IPS DF 4.7 (cell line): Measurements from ENCODE around the gene CROT.

Source experiments
- DNase-seq: peaks from one replicate; pipeline ENCODE4 v3.0.0-alpha.2; 2013; ENCODE audit warnings: low spot score; ENCODE audit errors: extremely low read depth

CROT gene

GRCh38 chr7:87413951-87414793 lies 68.7 kb downstream of the CROT start:
- DNase-seq, result no peak

- DNase-seq, result no peak
Observed at GRCh38 chr7:87414794-87415188, 69.3 kb downstream of the CROT start.

- peak; percentile 30 for DNase-seq
Observed at GRCh38 chr7:87416682-87417587, 71.5 kb downstream of the CROT start.

DNA sequence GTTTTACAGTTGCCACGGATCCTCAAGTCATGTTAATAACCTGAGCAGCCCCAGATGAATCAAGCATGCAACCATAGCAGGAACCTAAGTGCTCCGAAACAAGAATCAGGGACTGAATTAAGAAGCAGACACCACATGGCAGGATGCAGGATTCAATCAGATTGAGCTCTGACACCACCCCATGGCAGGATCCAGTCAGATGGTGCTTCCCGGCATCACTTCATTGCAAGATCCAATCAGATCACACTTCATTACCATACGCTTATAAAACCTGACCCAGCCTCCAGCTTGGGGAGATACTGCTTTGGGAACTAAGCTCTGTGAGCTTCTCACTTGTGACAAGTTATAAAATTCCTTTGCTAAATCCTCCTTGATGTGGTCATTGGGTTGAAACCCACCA lies 74.7 kb downstream of the CROT start:
- no peak for DNase-seq

- no peak for DNase-seq
Observed at GRCh38 chr7:87424075-87424474, 78.6 kb downstream of the CROT start.

- DNase-seq, result no peak
Observed at GRCh38 chr7:87426160-87426559, 80.7 kb downstream of the CROT start.

DNA sequence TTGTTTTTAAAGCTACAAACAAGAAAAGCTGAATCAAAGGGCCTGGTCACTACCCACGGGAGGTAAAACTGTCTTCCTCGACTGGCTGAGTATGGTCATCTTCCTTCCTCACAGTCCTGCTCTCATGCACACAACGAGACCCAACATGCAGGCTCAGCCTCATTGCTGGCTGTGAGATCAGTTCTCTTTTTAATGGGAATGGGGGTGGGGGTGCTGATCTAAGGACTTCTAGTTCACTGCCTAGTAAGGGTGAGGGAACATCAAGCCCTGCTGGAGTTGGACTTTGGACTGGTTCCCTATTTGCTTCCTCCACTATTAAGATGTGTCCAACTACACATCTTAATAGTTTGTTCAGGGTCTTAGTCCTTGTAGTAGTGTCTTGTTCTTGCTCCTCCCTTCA lies 81.8 kb downstream of the CROT start:
- no peak for DNase-seq

DNA sequence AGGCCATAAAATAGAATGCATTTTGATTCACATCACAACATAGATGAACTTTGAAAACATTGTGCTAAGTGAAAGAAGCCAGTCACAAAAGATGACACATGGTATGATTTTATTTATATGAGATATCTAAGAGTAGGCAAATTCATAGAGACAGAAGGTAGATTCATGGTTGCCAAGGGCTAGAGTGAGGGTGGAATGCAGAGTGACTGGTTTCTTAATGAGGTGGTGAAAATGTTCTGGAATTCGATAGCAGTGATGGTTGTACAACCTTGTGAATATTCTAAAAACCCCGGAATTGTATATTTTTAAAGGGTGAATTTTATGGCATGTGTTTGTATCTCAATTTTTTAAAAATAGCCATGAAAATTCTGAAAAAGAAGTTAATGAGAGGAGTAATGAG lies 87.1 kb downstream of the CROT start:
- no peak for DNase-seq

DNA sequence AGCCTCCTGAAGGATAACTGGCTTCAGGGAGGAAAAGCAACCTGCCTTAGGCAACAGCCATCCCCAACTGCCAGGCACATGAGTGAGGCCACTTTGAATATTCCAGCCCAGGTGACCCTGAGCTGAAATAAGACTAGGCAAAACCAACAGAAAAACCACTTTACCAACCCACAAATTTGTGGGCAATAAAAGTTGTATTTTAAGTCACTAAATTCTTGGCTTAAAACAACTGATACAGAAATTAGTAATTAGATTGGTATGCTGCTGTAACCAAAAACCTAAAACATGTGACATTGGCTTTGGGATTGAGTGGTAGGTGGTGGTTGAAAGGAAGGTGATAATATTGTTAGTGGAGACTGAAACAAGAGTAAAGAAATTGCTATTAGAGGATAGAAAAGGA lies 90.1 kb downstream of the CROT start:
- no peak for DNase-seq

GRCh38 chr7:87445897-87446296 lies 100.4 kb downstream of the CROT start:
- DNase-seq, result no peak

DNA sequence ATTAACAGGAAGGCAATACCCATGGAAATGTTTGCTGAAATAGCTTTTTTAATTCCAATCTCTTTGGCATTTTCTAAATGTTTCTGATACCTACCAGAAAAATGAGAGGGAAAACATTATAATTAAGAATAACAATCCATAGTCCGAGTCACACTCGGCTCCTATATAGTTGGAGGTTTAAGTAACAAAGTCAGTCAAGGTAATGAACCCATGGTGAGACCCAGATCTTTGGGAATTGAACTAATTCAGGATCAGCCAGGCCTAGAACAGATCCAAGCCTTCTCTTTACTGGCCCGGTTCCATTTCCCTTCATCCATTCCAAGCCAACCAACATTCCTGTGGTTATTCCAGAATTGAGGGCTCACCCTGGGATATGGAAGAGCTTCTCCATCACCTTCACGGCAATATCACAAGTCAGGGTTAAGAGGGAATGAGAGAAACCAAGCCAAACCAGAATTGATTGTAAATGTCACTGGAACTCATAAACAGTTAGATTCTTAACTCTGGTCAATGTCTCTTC lies 101.7 kb downstream of the CROT start:
- DNase-seq, result no peak

DNA sequence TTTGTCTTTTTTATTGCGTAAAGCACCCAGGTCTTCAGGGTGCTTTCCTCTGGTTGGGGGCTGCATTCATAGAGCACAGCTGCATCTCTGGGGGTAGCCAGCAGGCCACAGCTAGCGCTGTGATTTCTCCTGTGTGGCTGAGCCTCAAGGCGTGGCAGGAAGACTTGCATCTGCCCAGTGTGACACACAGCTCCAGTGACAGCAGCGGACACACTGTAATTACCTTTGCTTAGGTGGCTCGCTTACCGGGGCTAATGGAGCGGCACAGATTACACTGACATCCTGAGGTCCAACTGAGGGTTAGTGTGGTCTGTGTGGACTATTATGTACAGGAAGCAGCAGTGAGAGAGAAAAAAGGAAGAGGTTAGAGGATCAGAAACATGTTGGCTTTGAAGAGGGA lies 102.9 kb downstream of the CROT start:
- no peak for DNase-seq
